Naive thymus-derived CD4-positive, alpha-beta T cell (primary cell): ENCODE data around the gene KRT222. TPM values are rescaled to one million over a fixed set of nuclear protein-coding genes. Genes with fewer than 3 reads are reported as not detected.

ENCODE experiments used
- ATAC-seq: fragments of 150-1000 bp; cut with Tn5 transposase; 2 replicates; pipeline ENCODE4 v1.10.0; 2021; ENCODE audit warnings: mild to moderate bottlenecking, moderate library complexity
- CTCF ChIA-PET: fragments of 350-600 bp; sonication (Branson Sonifier 250); formaldehyde crosslinking; loops from one replicate; lab custom pipeline; 2021; ENCODE audit warnings: antibody characterized with exemption; lab: Charles Lee
- POLR2A ChIA-PET: fragments of 350-600 bp; sonication (Branson Sonifier 250); formaldehyde crosslinking; loops from one replicate; lab custom pipeline; 2021; ENCODE audit warnings: antibody characterized with exemption, inconsistent platforms; lab: Charles Lee
- DNase-seq, 9 donors: peaks; one replicate each; pipeline versions ENCODE4 v3.0.0 to v3.0.0-alpha.2; 2020 to 2022; ENCODE audit warnings: mixed read lengths in 1 of 9
- H3K27ac ChIP-seq: one replicate; pipeline ENCODE4 v1.7.0; 2013; ENCODE audit warnings: mild to moderate bottlenecking, low read depth, low read length, moderate library complexity
- H3K27me3 ChIP-seq, 2 donors: one replicate each; pipeline ENCODE4 v1.7.0; 2013; ENCODE audit warnings: low read length in 2 of 2, mild to moderate bottlenecking in 2 of 2, moderate library complexity in 2 of 2; ENCODE audit not compliant: control insufficient read depth in 2 of 2, insufficient read depth in 2 of 2
- H3K36me3 ChIP-seq, 3 experiments: 1 replicate in 2 of 3; 2 replicates in 1 of 3; pipeline ENCODE4 v1.7.0; 2013; ENCODE audit warnings: low read length in 3 of 3, mild to moderate bottlenecking in 3 of 3, moderate library complexity in 1 of 3; ENCODE audit not compliant: insufficient read depth in 3 of 3, control insufficient read depth in 2 of 3
- H3K4me1 ChIP-seq, 2 donors: one replicate each; pipeline ENCODE4 v1.7.0; 2013; ENCODE audit warnings: low read length in 2 of 2, mild to moderate bottlenecking in 2 of 2, moderate library complexity in 1 of 2; ENCODE audit not compliant: control insufficient read depth in 2 of 2, insufficient read depth in 2 of 2
- H3K4me3 ChIP-seq: 2 replicates; pipeline ENCODE4 v1.7.0; 2013; ENCODE audit warnings: mild to moderate bottlenecking, low read length
- H3K9me3 ChIP-seq, 3 experiments: 1 replicate in 2 of 3; 2 replicates in 1 of 3; pipeline ENCODE4 v1.7.0; 2013; ENCODE audit warnings: low read length in 3 of 3; ENCODE audit not compliant: control insufficient read depth in 2 of 3
- H3K27ac Mint-ChIP-seq, 9 donors: one replicate each; pipeline ENCODE4 v1.8.0; 2020 to 2022; ENCODE audit warnings: mixed read lengths in 9 of 9, mild to moderate bottlenecking in 8 of 9, moderate library complexity in 5 of 9, inconsistent platforms in 2 of 9
- H3K27me3 Mint-ChIP-seq, 5 donors: one replicate each; pipeline ENCODE4 v1.8.0; 2021 to 2022; ENCODE audit warnings: mixed read lengths in 5 of 5, mild to moderate bottlenecking in 1 of 5
- H3K36me3 Mint-ChIP-seq, 5 donors: one replicate each; pipeline ENCODE4 v1.8.0; 2020 to 2022; ENCODE audit warnings: mixed read lengths in 5 of 5, mild to moderate bottlenecking in 3 of 5, inconsistent platforms in 1 of 5
- H3K4me1 Mint-ChIP-seq, 7 donors: one replicate each; pipeline ENCODE4 v1.8.0; 2020 to 2022; ENCODE audit warnings: mixed read lengths in 7 of 7, mild to moderate bottlenecking in 3 of 7, inconsistent platforms in 1 of 7
- H3K4me3 Mint-ChIP-seq, 10 donors: one replicate each; pipeline ENCODE4 v1.8.0; 2020 to 2022; ENCODE audit warnings: mild to moderate bottlenecking in 10 of 10, mixed read lengths in 10 of 10, moderate library complexity in 6 of 10, inconsistent platforms in 2 of 10
- H3K9me3 Mint-ChIP-seq, 11 donors: one replicate each; pipeline ENCODE4 v1.8.0; 2020 to 2022; ENCODE audit warnings: mixed read lengths in 11 of 11, mild to moderate bottlenecking in 4 of 11, inconsistent platforms in 1 of 11, moderate library complexity in 1 of 11
- intact Hi-C, 2 donors: fragments of 100-400 bp; cut with micrococcal nuclease; formaldehyde crosslinking; loops; one replicate each; pipeline ENCODE4 v1.15.1; 2023
- polyA plus RNA-seq, 2 donors: library from polyadenylated mRNA; unstranded; fragments of 300-500 nt; fragmentation: Illumina TruSeq; gene quantifications; one replicate each; pipeline ENCODE4 v1.2.3, GENCODE V29; 2021
- total RNA-seq, 6 experiments: library from RNA in 5 of 6; stranded (reverse) in 5 of 6; gene quantifications; 1 replicate in 5 of 6; 2 replicates in 1 of 6; pipeline ENCODE4 v1.2.3 and lab custom pipeline; 2021 to 2026

KRT222 gene
- total and polyA plus RNA-seq, 7 experiments from 2014 or later = not detected

- peak overlapping the region; percentile 94 for H3K27ac ChIP-seq
- Mint-ChIP-seq H3K27ac (peak overlapping the region; percentile 69 to 100 (median 98)), H3K27me3 (no peaks in the 10 kb centered on the region), H3K36me3 (no peaks in the 10 kb centered on the region), H3K4me1 (peaks cover 37 to 84% (median 78%) of the 10 kb centered on the region in 7 donors), H3K4me3 (peak overlapping the region in 5 of 10 donors; percentile 17 to 77 (median 52)), H3K9me3 (no peaks in the 10 kb centered on the region)
- no peak for DNase-seq
- no peak for ATAC-seq
- no peaks in the 10 kb centered on the region for H3K36me3 ChIP-seq
- peaks cover 45 to 67% of the 10 kb centered on the region in 2 donors for H3K4me1 ChIP-seq
- H3K9me3 ChIP-seq = no peaks in the 10 kb centered on the region
- ChIA-PET POLR2A (interaction anchor here (0.8 to 29.4 kb wide), 6 partner anchors 12 to 1072 kb away, joined by 3 to 2132 read pairs (median 62); partner anchors contain the start of gene CCR7), CTCF (interaction anchor here (0.8 to 16.4 kb wide), 7 partner anchors 18 to 111 kb away, joined by 3 to 425 read pairs (median 8); partner anchors contain the start of gene CCR7)
- no peak overlapping the region for H3K4me3 ChIP-seq
- no peaks in the 10 kb centered on the region for H3K27me3 ChIP-seq
- intact Hi-C loops = no loop called here
Observed at GRCh38 chr17:40616592-40616991, 48.4 kb downstream of the KRT222 start.

GRCh38 chr17:40615841-40616476, 49.0 kb downstream of the KRT222 start:
- H3K4me3 Mint-ChIP-seq = peak overlapping the region in 8 of 10 donors; percentile 73 to 88 (median 83)
- H3K4me1 ChIP-seq = peaks cover 45 to 74% of the 10 kb centered on the region in 2 donors
- no peak for DNase-seq
- no peak for ATAC-seq
- POLR2A ChIA-PET = interaction anchor here (0.6 to 29.4 kb wide), 16 partner anchors 10 to 293 kb away, joined by 3 to 2132 read pairs (median 10); partner anchors contain the start of genes CCR7 and TOP2A
- intact Hi-C loops = loop anchor here (1.0 kb wide), 12 partner anchors 9 to 258 kb away; partner anchors contain the start of gene CCR7 (in 2 of the 2)
- H3K9me3 ChIP-seq = no peaks in the 10 kb centered on the region
- H3K36me3 ChIP-seq = no peaks in the 10 kb centered on the region
- CTCF ChIA-PET = interaction anchor here (0.8 to 16.4 kb wide), 27 partner anchors 9 to 309 kb away, joined by 3 to 425 read pairs (median 6); partner anchors contain the start of genes CCR7 and IGFBP4
- no peaks in the 10 kb centered on the region for H3K36me3 Mint-ChIP-seq
- peak overlapping the region; percentile 31 for H3K4me3 ChIP-seq
- no peaks in the 10 kb centered on the region for H3K27me3 ChIP-seq
- H3K27ac ChIP-seq = peak overlapping the region; percentile 94
- H3K9me3 Mint-ChIP-seq = no peaks in the 10 kb centered on the region
- peak overlapping the region; percentile 90 to 100 (median 98) for H3K27ac Mint-ChIP-seq
- H3K27me3 Mint-ChIP-seq = no peaks in the 10 kb centered on the region
- peaks cover 43 to 84% (median 79%) of the 10 kb centered on the region in 7 donors for H3K4me1 Mint-ChIP-seq

- Mint-ChIP-seq H3K27ac (peak overlapping the region; percentile 90 to 100 (median 98)), H3K4me1 (peaks cover 40 to 84% (median 79%) of the 10 kb centered on the region in 7 donors), H3K36me3 (no peaks in the 10 kb centered on the region), H3K4me3 (peak overlapping the region; percentile 71 to 88 (median 82)), H3K27me3 (no peaks in the 10 kb centered on the region), H3K9me3 (no peaks in the 10 kb centered on the region)
- peak overlapping the region; percentile 31 for H3K4me3 ChIP-seq
- H3K27me3 ChIP-seq = no peaks in the 10 kb centered on the region
- ATAC-seq (peak; percentile 79), DNase-seq (peak in 8 of 9 donors; percentile 24 to 82 (median 70))
- H3K36me3 ChIP-seq = no peaks in the 10 kb centered on the region
- peaks cover 48 to 77% of the 10 kb centered on the region in 2 donors for H3K4me1 ChIP-seq
- ChIA-PET CTCF (interaction anchor here (0.5 to 16.4 kb wide), 36 partner anchors 10 to 308 kb away, joined by 3 to 425 read pairs (median 5); partner anchors contain the start of genes CCR7 and IGFBP4), POLR2A (interaction anchor here (0.6 to 29.4 kb wide), 19 partner anchors 10 to 798 kb away, joined by 3 to 2132 read pairs (median 7); partner anchors contain the start of genes CCR7 and TOP2A)
- intact Hi-C loops = loop anchor here (1.0 kb wide), 12 partner anchors 8 to 257 kb away; partner anchors contain the start of gene CCR7 (in 2 of the 2)
- H3K9me3 ChIP-seq = no peaks in the 10 kb centered on the region
- peak overlapping the region; percentile 94 for H3K27ac ChIP-seq
Observed at GRCh38 chr17:40615068-40615840, 49.7 kb downstream of the KRT222 start.

- no peaks in the 10 kb centered on the region for H3K9me3 Mint-ChIP-seq
- peak overlapping the region; percentile 94 for H3K27ac ChIP-seq
- H3K9me3 ChIP-seq = no peaks in the 10 kb centered on the region
- peaks cover 51 to 77% of the 10 kb centered on the region in 2 donors for H3K4me1 ChIP-seq
- peak overlapping the region; percentile 71 to 88 (median 82) for H3K4me3 Mint-ChIP-seq
- H3K27me3 ChIP-seq = no peaks in the 10 kb centered on the region
- ChIA-PET CTCF (interaction anchor here (0.5 to 16.4 kb wide), 33 partner anchors 11 to 308 kb away, joined by 3 to 425 read pairs (median 6); partner anchors contain the start of genes CCR7 and IGFBP4), POLR2A (interaction anchor here (0.5 to 29.4 kb wide), 18 partner anchors 10 to 798 kb away, joined by 3 to 2132 read pairs (median 10); partner anchors contain the start of genes CCR7 and KRT27)
- no peaks in the 10 kb centered on the region for H3K27me3 Mint-ChIP-seq
- H3K27ac Mint-ChIP-seq = peak overlapping the region; percentile 90 to 100 (median 98)
- DNase-seq = no peak
- H3K36me3 Mint-ChIP-seq = no peaks in the 10 kb centered on the region
- H3K36me3 ChIP-seq = no peaks in the 10 kb centered on the region
- H3K4me3 ChIP-seq = peak overlapping the region; percentile 31
- peaks cover 39 to 84% (median 80%) of the 10 kb centered on the region in 7 donors for H3K4me1 Mint-ChIP-seq
- intact Hi-C loops = loop anchor here (1.0 kb wide), 12 partner anchors 7 to 256 kb away; partner anchors contain the start of gene CCR7 (in 2 of the 2)
- no peak for ATAC-seq
Observed at GRCh38 chr17:40614431-40615067, 50.4 kb downstream of the KRT222 start.

DNA sequence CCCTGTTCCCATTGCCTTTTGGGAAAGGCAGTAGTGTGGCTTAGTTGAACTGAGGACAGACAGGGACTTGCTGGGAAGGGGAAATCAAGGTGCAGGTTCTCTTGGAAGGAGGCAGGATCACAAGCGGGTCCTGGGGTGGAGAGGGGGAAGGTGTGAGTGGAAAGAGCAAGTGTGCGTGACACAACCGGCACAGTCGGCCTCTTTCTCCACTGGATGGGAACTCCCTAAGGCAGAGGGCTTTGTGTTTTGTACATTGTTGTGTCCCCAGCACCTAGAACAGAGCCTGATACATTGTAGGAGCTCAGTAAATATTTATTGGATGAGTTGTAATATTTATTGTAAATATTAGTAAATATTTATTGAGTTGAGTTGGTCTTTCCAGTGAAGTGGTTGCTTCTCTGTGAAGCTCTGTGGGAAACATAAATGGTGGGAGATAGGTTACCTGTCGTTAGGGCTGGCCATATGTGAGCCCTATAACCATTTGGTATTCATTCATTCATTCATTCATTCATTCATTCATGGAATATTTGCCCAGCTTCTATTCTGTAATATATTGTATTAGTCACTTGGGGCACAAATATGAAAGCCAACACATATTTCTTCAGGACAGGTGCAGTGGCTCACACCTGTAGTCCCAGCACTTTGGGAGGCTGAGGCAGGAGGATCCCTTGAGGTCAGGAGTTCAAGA, 51.4 kb downstream of the KRT222 start:
- Mint-ChIP-seq H3K27me3 (no peaks in the 10 kb centered on the region), H3K4me3 (peak overlapping the region; percentile 68 to 91 (median 86)), H3K9me3 (no peaks in the 10 kb centered on the region), H3K36me3 (no peaks in the 10 kb centered on the region), H3K27ac (peak overlapping the region; percentile 88 to 100 (median 99)), H3K4me1 (peaks cover 40 to 93% (median 83%) of the 10 kb centered on the region in 7 donors)
- H3K36me3 ChIP-seq = no peaks in the 10 kb centered on the region
- peaks cover 52 to 80% of the 10 kb centered on the region in 2 donors for H3K4me1 ChIP-seq
- H3K27me3 ChIP-seq = no peaks in the 10 kb centered on the region
- POLR2A ChIA-PET = interaction anchor here (0.6 to 29.4 kb wide), 15 partner anchors 9 to 1075 kb away, joined by 3 to 2132 read pairs (median 16); partner anchors contain the start of genes CCR7 and EIF1
- DNase-seq (no peak), ATAC-seq (no peak)
- H3K9me3 ChIP-seq = no peaks in the 10 kb centered on the region
- CTCF ChIA-PET = interaction anchor here (1.0 to 16.4 kb wide), 11 partner anchors 10 to 80 kb away, joined by 3 to 425 read pairs (median 8); partner anchors contain the start of gene CCR7
- intact Hi-C loops = loop anchor here in 1 of 2 donors (2.0 kb wide), 3 partner anchors 133 to 1053 kb away; no protein-coding TSS in a partner anchor
- H3K4me3 ChIP-seq = peak overlapping the region; percentile 64
- peak overlapping the region; percentile 94 for H3K27ac ChIP-seq
